GM19397 (cell line): ENCODE data around the gene ODAD2.
A peak's percentile ranks its signal among the peaks of the same experiment; 100 is the strongest.
"Not testable (repeated sequence)": the region's sequence is repeated elsewhere in the genome, so short reads cannot be mapped to it uniquely, and the experiment has no call there.

Experiments
- ATAC-seq: cut with Tn5 transposase; IDR thresholded peaks from one replicate; pipeline ENCODE4 v1.9.1; 2021; ENCODE audit warnings: mild to moderate bottlenecking, moderate library complexity; ENCODE audit not compliant: unreplicated experiment

The ODAD2 gene

DNA sequence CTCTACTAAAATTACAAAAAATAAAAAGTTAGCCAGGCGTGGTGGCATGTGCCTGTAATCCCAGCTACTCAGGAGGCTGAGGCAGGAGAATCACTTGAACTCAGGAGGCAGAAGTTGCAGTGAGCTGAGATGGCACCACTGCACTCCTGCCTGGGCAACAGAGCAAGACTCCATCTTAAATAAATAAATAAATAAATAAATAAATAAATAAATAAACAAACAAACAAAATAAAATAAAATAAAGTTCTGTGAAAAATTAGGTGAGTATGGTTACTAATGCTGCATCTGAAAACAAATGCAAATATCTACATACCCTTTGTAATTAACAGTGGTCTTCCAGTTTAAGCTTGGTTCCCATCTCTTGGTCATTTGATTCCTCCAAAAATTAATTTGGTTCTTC, 28.1 kb downstream of the ODAD2 start:
- ATAC-seq = not testable (repeated sequence)

DNA sequence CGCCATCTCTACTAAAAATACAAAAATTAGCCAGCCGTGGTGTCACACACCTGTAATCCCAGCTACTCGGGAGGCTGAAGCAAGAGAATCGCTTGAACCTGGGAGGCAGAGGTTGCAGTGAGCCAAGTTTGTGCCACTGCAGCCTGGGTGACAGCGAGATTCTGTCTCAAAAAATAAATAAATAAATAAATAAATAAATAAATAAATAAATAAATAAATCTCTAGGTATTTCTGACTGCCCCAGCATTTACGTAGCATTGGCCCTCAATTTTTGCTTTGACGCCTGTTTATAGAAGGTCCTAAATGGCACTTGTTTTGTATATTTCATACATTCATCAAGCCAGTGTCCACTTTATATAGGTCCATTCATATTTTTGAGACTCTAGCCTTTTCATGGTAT, 28.9 kb downstream of the ODAD2 start:
- ATAC-seq = not testable (repeated sequence)

DNA sequence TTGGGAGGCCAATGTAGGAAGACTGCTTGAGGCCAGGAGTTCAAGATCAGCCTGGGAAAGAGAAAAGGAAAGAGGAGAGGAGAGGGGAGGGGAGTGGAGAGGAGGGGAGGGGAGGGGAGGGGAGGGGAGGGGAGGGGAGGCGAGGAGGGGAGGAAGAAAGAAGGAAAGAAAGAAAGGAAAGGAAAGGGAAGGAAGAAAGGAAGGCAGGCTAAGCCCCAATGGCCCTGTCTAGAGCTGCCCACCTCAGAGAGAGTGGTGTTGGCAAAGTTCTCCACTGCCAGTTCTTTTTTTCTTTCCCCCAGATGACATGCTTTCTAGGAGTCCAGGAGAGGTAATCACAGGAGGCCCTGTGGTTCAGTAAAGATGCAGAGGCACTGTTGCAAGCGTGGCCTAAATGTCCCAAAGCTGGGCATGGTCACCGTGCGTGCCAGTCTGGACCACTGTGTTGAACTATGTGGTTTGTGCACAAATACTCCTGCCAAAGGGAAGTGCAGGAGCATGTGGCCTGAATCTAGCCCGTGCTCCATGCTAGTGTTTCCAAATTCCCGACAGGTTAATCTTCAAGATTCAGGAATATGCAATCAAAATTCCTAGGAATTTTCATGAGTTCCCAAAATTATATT, 39.7 kb downstream of the ODAD2 start:
- ATAC-seq = no peak

GRCh38 chr10:27958383-27958782, 40.5 kb downstream of the ODAD2 start:
- ATAC-seq = peak; percentile 66

DNA sequence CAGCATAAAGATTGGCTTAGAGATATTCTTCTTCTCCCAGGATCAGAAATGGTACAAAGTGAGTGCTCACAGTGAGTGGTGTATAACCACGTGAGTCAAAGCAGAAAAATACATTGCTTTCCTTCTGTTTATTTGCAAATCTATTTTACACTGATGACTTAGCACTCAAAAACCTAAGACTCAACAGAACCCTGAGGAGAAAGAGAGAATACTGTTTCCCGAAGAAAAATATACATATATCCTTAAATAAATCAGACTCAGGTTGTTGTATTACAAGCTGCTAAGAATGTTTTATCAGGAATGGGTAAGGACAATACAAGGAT, 48.7 kb downstream of the ODAD2 start:
- no peak for ATAC-seq

- no peak for ATAC-seq
Observed at GRCh38 chr10:27949528-27950241, 49.2 kb downstream of the ODAD2 start.

GRCh38 chr10:27948186-27948585, 50.7 kb downstream of the ODAD2 start:
- no peak for ATAC-seq

- no peak for ATAC-seq
Observed at GRCh38 chr10:27947540-27947939, 51.3 kb downstream of the ODAD2 start.

DNA sequence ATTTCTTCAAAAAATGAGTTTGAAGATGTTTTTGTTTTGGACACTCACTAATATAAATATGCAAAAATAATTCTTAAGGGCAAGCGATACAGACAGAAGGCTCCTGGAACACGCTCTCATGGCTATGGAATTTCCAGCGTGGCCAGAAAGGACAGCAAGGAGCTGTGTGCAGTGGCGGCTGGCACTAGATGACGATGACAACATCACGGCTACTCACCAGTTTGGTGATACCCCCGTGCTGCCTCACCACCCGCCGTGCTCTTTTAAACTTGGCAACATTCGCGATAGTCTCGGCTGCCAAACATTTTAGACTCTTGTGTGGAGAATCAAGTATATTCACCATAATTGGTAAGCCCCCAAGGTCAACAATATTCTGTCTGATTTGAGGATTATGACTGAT, 54.9 kb downstream of the ODAD2 start:
- no peak for ATAC-seq

GRCh38 chr10:27914888-27915287, 84.0 kb downstream of the ODAD2 start:
- ATAC-seq = no peak

DNA sequence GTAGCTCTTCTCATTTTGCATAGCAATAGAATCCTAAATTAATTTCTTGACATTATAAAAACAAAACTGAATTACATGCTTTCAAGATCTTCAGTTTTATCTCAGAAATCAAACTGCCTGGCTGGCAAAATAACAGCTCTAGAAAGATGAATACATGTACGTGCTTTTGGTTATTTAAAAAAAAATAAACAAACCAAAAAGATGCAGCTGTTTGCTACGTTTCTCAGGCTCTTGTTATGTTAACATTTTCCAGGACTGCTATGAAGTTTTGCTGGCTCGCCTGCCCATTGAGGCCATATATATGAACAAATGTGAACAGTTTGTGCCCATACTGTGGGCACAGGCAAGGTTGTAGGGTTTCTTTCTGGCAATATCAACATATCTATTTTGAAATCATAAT, 86.6 kb downstream of the ODAD2 start:
- no peak for ATAC-seq

DNA sequence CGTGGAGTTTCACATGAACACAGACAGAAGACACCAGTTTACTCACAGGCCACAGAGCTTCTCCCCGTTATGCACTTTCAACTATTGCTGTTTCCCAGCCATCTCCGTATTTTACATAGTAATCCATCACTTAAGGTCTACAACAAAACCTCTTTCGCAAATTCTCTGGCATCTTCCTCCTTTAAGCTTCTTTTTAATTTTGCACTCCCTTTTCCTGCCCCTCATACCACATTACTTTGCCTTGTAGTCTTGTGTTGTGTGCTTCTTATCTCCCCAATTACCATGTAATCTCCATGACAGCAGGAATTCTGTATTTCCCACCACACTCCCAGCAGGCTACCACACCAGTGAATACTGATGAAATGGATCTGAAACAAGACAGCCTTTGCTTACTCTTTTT, 87.3 kb downstream of the ODAD2 start:
- ATAC-seq = no peak

DNA sequence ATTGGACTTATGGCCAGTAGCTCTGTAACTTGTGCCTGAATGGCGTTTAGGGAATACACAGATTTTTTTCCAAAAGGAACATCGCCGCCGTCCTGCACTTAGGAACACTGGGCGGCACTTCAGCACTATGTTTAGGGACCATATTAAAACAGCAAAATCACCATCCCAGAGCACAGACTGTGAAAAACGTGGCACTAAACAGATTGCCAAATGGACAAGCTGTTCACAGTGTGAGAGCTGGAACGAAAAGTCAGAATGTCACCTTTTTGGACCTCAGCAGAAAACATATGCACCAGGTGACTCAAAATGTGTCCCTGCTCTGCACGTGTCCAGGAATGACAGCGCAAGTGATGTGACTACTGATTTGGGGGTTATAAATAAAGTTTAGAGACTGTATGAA, 87.9 kb downstream of the ODAD2 start:
- ATAC-seq = no peak

- no peak for ATAC-seq
Observed at GRCh38 chr10:27908231-27908630, 90.6 kb downstream of the ODAD2 start.

- ATAC-seq = not testable (repeated sequence)
Observed at GRCh38 chr10:27899485-27899884, 99.4 kb downstream of the ODAD2 start.

GRCh38 chr10:27899058-27899457, 99.8 kb downstream of the ODAD2 start:
- no peak for ATAC-seq

- no peak for ATAC-seq
Observed at GRCh38 chr10:27893358-27893954, 105.4 kb downstream of the ODAD2 start.

DNA sequence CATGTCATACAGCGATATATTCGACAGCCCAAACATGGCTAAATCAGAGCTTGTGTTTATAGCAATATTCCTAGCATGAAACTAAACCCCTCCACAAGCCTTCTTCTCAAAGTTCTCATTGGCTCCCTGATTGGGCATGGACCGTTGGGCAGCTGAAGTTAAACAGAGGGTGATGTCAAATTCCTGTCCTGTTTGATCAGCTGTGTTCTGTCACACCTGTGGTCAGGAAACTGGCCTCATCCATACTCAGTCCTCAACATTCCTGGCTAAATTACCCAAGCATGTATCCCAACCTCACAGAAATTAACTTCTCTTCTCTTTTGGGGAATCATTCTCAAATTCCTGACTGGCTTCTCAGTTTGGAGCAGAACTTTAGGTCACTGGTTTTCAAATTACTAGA, 107.9 kb downstream of the ODAD2 start:
- no peak for ATAC-seq

DNA sequence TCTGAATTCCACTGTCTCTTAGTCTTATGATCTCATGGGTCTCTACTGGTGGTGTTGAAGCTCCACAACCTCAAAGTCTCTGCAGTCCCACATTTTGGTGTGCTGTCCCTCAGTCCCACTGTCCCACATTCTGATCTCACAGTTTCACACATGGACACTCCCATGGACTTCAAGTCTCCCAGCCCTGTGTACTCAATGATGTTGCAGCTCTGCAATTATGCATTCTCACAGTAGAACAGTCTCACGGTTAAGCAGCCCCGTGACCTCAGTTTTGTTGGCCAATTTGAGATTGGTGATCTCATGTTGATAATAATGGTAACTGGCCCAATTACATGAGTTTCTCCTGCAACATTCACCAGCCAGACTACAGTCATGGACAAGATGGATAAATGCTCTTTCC, 109.4 kb downstream of the ODAD2 start:
- ATAC-seq = no peak

- no peak for ATAC-seq
Observed at GRCh38 chr10:27884185-27884641, 114.7 kb downstream of the ODAD2 start.

DNA sequence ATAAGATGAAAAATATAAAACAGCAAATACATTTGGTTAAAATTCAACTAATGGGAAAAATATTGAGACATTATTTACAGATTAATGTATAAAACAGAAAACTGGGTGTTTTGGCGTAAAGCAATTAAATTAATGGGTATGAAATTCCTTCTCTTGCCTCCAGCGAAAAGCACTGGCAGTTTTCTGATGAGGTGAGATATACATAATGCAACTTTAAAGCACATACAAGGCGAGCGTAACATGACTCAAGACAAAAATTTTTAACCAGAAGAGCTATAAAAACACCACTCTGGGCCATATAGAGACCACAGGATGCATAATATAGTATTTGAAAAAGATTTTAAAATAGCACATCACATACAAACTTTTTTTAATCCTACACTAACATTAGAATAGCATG, 120.6 kb downstream of the ODAD2 start:
- no peak for ATAC-seq

DNA sequence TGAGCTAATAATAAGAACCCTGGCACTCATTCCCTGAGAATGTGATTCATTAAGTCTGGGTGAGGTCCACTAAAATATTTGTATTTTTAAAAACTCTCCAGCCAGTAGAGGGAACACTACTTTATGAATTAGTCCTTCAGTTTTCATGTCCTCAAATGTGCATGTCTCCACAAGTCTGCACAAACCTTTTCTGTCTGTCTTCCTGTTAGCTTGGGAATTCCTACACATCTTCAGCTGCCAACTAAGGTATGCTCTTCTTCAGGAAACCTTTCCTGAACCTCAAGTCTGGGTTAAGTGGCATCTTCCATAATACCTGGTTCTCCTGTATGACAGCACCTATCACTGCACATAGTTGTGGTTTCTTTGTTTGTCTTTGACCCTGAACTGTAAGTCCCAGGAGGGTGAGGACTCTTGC, 133.7 kb downstream of the ODAD2 start:
- no peak for ATAC-seq
